GM12892 (cell line): Measurements from ENCODE around the gene TRIM56.

Source experiments
- POLR2A ChIP-seq: IDR thresholded peaks from 2 replicates; pipeline ENCODE4 v1.6.1; 2011; ENCODE audit warnings: low read depth, low read length, control low read depth
- TAF1 ChIP-seq: IDR thresholded peaks from 2 replicates; pipeline ENCODE4 v1.6.1; 2011; ENCODE audit warnings: low read depth, mild to moderate bottlenecking, control low read depth, low read length, borderline replicate concordance

- TF ChIP-seq POLR2A (no peak), TAF1 (no peak)
Observed at GRCh38 chr7:101120315-101120714, 35.0 kb downstream of the TRIM56 start.
